ENCODE results near the gene ADAMTSL1.
"Not testable (repeated sequence)": the region's sequence is repeated elsewhere in the genome, so short reads cannot be mapped to it uniquely, and the experiment has no call there.

ADAMTSL1 gene

DNA sequence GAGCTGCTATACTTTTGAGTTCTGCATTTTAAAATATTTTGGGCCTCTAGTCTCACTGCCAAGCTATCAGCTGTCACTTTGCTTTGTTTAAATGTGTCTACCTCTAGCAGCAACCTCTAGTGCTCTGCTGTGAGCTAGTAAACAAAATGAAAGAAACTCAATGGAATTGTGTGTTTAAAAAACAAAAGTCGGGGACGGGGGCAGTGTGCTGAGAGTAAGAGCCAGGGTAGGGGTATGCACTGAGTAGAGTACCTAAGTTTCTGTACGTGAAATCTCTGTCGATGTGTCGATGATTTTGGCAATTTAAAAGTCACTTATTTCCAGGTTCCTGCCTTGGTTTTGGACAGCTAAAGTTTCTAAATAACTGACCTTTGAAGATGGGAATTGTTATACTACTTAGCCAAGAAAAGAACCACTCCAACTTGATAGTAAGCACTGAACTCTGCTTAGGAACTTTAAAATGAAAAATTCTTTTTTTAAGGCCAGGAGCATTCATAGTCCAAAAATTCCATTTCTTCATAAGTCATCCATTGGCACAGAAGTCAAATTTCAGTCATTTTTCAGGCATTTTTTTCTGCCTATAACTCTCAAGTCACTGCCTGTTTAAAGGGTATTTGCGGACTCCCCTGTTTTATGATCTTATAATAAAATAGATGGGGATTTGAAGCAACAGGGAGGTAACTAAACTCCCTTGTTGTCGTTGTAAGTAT is 447.6 kb downstream of the ADAMTSL1 start:
- Mint-ChIP-seq H3K4me3 (no peak overlapping the region), H3K27ac (no peak overlapping the region), H3K9me3 (no peaks in the 10 kb centered on the region), H3K27me3 (ENCODE audit: low read depth) (no peaks in the 10 kb centered on the region), H3K36me3 (ENCODE audit: low read depth) (no peaks in the 10 kb centered on the region), H3K4me1 (ENCODE audit: low read depth) (no peaks in the 10 kb centered on the region)

DNA sequence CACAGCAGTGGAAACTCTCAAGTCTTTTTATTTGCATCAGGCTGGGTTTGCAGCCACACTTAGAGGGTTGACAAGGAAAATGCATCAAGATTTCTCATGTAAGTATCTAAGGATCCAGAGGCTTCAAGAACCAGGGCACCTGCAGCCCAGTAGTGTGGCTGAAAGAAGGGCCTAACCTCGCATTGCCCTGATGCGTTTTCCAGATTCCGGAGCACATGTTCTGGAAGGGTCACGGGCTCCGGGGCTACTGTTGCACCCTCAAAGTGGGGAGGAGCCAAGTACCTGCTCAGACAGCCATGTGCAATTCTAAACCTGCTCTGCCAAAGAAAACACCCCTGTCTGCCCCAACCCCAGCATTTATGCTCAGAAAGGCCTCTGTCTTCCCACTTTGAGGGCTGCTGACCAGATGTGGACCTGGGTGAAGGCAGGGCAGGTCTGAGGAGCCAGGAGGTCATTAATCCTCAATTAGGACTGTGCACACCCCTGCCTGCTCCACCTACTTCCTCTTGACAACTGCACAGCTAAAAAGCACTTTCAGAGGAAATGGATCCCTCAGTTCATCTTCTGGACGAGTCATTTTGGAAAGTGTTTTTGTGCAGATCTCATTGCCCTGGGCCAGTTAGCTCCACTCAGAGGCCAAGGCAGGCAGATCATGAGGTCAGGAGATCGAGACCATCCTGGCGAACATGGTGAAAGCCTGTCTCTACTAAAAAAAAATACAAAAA is 448.4 kb downstream of the ADAMTSL1 start:
- no peaks in the 10 kb centered on the region for H3K36me3 Mint-ChIP-seq (ENCODE audit: low read depth)
- no peaks in the 10 kb centered on the region for H3K27me3 Mint-ChIP-seq (ENCODE audit: low read depth)

DNA sequence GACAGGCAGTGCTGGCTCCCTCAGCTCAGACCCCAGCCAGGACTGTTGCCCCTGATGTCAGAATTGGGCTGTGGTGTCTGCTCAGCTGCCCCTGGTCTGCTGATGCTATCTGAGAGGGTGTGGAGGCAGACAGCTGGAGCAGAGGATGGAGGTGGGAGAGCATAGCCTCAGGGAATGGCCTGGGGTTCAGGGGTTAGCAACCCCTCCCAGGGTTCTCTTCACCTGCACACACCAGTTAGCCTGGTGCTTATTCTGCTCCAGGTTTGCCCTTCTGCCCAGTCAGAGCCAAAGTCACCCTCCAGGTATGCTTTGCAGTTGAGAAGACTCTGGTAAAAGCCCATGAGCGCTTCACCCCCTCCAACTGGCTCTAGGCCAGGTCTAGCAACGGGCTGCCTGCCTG is 449.2 kb downstream of the ADAMTSL1 start:
- H3K9me3 Mint-ChIP-seq = no peaks in the 10 kb centered on the region
- no peak overlapping the region for H3K4me3 Mint-ChIP-seq
- no peaks in the 10 kb centered on the region for H3K36me3 Mint-ChIP-seq (ENCODE audit: low read depth)
- H3K4me1 Mint-ChIP-seq (ENCODE audit: low read depth) = no peaks in the 10 kb centered on the region
- H3K27ac Mint-ChIP-seq = no peak overlapping the region
- H3K27me3 Mint-ChIP-seq (ENCODE audit: low read depth) = no peaks in the 10 kb centered on the region

More for the DNA sequence above, 448.4 kb downstream of the ADAMTSL1 start:
- no peaks in the 10 kb centered on the region for H3K4me1 Mint-ChIP-seq (ENCODE audit: low read depth)
- no peak overlapping the region for H3K27ac Mint-ChIP-seq
- H3K4me3 Mint-ChIP-seq = no peak overlapping the region
- no peaks in the 10 kb centered on the region for H3K9me3 Mint-ChIP-seq

- Mint-ChIP-seq H3K4me3 (no peak overlapping the region), H3K9me3 (no peaks in the 10 kb centered on the region), H3K27ac (no peak overlapping the region), H3K36me3 (ENCODE audit: low read depth) (no peaks in the 10 kb centered on the region), H3K27me3 (ENCODE audit: low read depth) (no peaks in the 10 kb centered on the region), H3K4me1 (ENCODE audit: low read depth) (no peaks in the 10 kb centered on the region)
These were observed 449.9 kb downstream of the ADAMTSL1 start for GRCh38 chr9:18923671-18924430.

GRCh38 chr9:18925880-18926279 is 451.9 kb downstream of the ADAMTSL1 start:
- H3K27ac Mint-ChIP-seq = no peak overlapping the region
- no peaks in the 10 kb centered on the region for H3K36me3 Mint-ChIP-seq (ENCODE audit: low read depth)
- H3K4me3 Mint-ChIP-seq = no peak overlapping the region
- H3K27me3 Mint-ChIP-seq (ENCODE audit: low read depth) = no peaks in the 10 kb centered on the region
- H3K9me3 Mint-ChIP-seq = no peaks in the 10 kb centered on the region
- no peaks in the 10 kb centered on the region for H3K4me1 Mint-ChIP-seq (ENCODE audit: low read depth)

- no peaks in the 10 kb centered on the region for H3K9me3 Mint-ChIP-seq
- no peak overlapping the region for H3K27ac Mint-ChIP-seq
- H3K36me3 Mint-ChIP-seq (ENCODE audit: low read depth) = no peaks in the 10 kb centered on the region
These were observed 452.6 kb downstream of the ADAMTSL1 start for GRCh38 chr9:18926513-18926912.

DNA sequence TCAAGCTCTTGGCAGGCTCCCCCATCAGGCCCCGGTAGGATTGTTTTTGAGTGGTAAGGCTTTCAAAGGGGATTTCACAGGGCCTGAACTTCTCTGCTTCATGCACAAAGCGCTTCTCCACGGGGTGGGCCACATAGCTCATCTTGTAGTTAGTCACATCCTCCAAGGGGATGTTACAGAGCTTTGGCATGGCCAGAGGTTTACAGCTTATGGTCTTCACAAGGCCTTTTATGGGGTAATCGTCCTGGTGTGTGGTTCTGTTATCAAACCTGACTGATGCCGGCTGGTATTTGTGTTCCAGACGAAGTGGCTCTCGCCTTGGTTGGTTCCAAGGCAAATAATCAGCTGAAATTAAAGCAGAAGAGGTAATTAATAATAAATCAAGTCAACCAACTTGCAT is 454.8 kb downstream of the ADAMTSL1 start:
- Mint-ChIP-seq H3K4me1 (ENCODE audit: low read depth) (no peaks in the 10 kb centered on the region), H3K36me3 (ENCODE audit: low read depth) (no peaks in the 10 kb centered on the region), H3K9me3 (no peaks in the 10 kb centered on the region), H3K4me3 (no peak overlapping the region), H3K27me3 (ENCODE audit: low read depth) (no peaks in the 10 kb centered on the region), H3K27ac (no peak overlapping the region)

More at GRCh38 chr9:18926513-18926912, 452.6 kb downstream of the ADAMTSL1 start:
- no peaks in the 10 kb centered on the region for H3K4me1 Mint-ChIP-seq (ENCODE audit: low read depth)
- no peaks in the 10 kb centered on the region for H3K27me3 Mint-ChIP-seq (ENCODE audit: low read depth)
- H3K4me3 Mint-ChIP-seq = no peak overlapping the region

- H3K27ac Mint-ChIP-seq; H3K4me3 Mint-ChIP-seq; H3K4me1 Mint-ChIP-seq (ENCODE audit: low read depth); H3K9me3 Mint-ChIP-seq; H3K27me3 Mint-ChIP-seq (ENCODE audit: low read depth); H3K36me3 Mint-ChIP-seq (ENCODE audit: low read depth): not testable (repeated sequence)
These were observed 456.7 kb downstream of the ADAMTSL1 start for GRCh38 chr9:18930611-18931010.

DNA sequence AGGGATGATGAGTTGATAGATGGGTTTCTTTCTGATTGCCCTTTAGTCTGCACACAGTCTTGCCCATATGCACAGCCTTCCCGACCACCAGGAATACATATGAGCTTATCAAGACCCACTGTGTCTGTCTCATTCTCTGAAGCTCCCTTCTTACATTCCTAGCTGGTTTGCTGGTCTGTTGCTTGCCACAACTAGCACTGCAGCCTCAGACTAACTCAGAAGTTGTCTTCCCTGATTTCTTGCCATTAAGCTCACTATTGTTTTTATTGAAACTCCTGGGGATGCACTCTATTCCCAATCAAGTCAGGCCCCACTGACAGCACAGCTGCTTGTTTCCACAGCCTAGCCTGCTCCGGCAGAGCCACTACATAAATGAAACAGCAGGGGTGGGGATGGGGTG is 461.6 kb downstream of the ADAMTSL1 start:
- Mint-ChIP-seq H3K9me3 (no peaks in the 10 kb centered on the region), H3K36me3 (ENCODE audit: low read depth) (no peaks in the 10 kb centered on the region), H3K27ac (no peak overlapping the region), H3K27me3 (ENCODE audit: low read depth) (no peaks in the 10 kb centered on the region), H3K4me1 (ENCODE audit: low read depth) (no peaks in the 10 kb centered on the region), H3K4me3 (no peak overlapping the region)

GRCh38 chr9:18936094-18936871 is 462.3 kb downstream of the ADAMTSL1 start:
- Mint-ChIP-seq H3K9me3 (no peaks in the 10 kb centered on the region), H3K27ac (no peak overlapping the region), H3K36me3 (ENCODE audit: low read depth) (no peaks in the 10 kb centered on the region), H3K4me3 (no peak overlapping the region), H3K27me3 (ENCODE audit: low read depth) (no peaks in the 10 kb centered on the region), H3K4me1 (ENCODE audit: low read depth) (no peaks in the 10 kb centered on the region)

- no peaks in the 10 kb centered on the region for H3K4me1 Mint-ChIP-seq (ENCODE audit: low read depth)
- peaks cover under 1% of the 10 kb centered on the region for H3K27me3 Mint-ChIP-seq (ENCODE audit: low read depth)
- no peaks in the 10 kb centered on the region for H3K9me3 Mint-ChIP-seq
- H3K36me3 Mint-ChIP-seq (ENCODE audit: low read depth) = no peaks in the 10 kb centered on the region
- no peak overlapping the region for H3K4me3 Mint-ChIP-seq
- H3K27ac Mint-ChIP-seq = no peak overlapping the region
These were observed 466.0 kb downstream of the ADAMTSL1 start for GRCh38 chr9:18939943-18940342.

DNA sequence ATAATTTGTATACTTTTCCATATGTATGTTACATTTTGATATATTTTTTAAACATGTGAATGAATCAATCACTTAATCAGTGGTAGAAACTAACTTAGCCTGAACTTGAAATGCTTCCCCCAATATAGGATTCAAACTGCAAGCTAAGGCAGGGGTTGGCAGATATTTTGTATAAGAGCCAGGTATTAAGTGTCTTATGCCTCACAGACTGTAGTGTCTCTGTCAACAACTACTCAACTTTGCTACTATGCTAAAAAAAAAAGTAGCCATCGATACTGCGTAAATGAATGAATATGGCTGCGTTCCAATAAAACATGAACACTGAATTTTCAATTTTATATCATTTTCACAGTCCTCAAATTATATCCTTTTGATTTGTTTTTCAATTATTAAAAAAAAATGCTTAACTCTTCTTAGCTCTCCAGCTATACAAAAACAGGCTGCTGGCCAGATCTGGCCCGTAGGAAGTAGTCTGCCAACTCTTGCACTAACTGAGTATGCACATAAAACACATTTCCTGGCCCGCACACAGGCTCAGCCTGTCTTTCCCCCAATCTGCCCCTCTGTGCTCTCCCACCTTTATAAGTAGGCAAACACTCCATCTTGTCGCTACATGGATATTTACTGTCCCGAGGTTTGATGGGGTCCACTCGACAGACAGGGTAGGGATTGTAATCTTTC is 467.2 kb downstream of the ADAMTSL1 start:
- H3K4me1 Mint-ChIP-seq (ENCODE audit: low read depth) = no peaks in the 10 kb centered on the region

GRCh38 chr9:18942801-18943200 is 468.8 kb downstream of the ADAMTSL1 start:
- no peaks in the 10 kb centered on the region for H3K9me3 Mint-ChIP-seq
- H3K27me3 Mint-ChIP-seq (ENCODE audit: low read depth) = peaks cover 4% of the 10 kb centered on the region
- no peak overlapping the region for H3K27ac Mint-ChIP-seq
- H3K36me3 Mint-ChIP-seq (ENCODE audit: low read depth) = no peaks in the 10 kb centered on the region
- no peak overlapping the region for H3K4me3 Mint-ChIP-seq
- H3K4me1 Mint-ChIP-seq (ENCODE audit: low read depth) = no peaks in the 10 kb centered on the region

More for the DNA sequence above, 467.2 kb downstream of the ADAMTSL1 start:
- Mint-ChIP-seq H3K4me3 (no peak overlapping the region), H3K36me3 (ENCODE audit: low read depth) (no peaks in the 10 kb centered on the region), H3K27me3 (ENCODE audit: low read depth) (peaks cover 4% of the 10 kb centered on the region), H3K27ac (no peak overlapping the region), H3K9me3 (no peaks in the 10 kb centered on the region)

DNA sequence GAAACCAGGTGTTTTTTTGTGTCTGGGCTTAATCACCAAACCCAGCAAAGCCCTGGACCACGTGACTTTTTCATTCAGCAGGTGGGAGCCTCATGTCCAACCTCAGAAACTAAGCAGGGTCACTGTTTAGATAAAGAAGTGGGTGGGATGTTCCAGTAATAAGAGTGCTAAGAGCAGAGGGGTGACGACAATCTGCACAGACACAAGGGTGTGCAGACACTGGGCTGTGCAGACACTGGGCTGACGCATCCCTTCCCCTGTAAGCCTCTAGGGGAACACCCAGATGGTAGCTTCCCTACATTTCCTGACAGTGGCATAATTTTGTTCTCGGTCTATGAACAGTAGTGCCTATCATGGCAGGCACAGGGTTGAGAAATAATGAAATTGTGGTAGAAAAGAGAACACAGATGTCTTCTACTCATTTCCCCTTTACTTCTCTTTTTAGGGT is 474.0 kb downstream of the ADAMTSL1 start:
- Mint-ChIP-seq H3K4me3 (no peak overlapping the region), H3K27ac (no peak overlapping the region), H3K36me3 (ENCODE audit: low read depth) (no peaks in the 10 kb centered on the region), H3K27me3 (ENCODE audit: low read depth) (peaks cover 7% of the 10 kb centered on the region), H3K4me1 (ENCODE audit: low read depth) (no peaks in the 10 kb centered on the region), H3K9me3 (no peaks in the 10 kb centered on the region)
